RWPE1 (cell line): ENCODE results near the gene DGKI.

ENCODE experiments used
- CTCF ChIA-PET: fragments of 350-600 bp; sonication (Branson Sonifier 250); formaldehyde crosslinking; extraction: SDS; loops from one replicate; lab custom pipeline; 2021; lab: Yijun Ruan, JAX
- POLR2A ChIA-PET: fragments of 400-600 bp; formaldehyde crosslinking; extraction: SDS; loops from one replicate; lab custom pipeline; 2020; ENCODE audit warnings: antibody characterized with exemption; ENCODE audit not compliant: low non-redundant PET; lab: Yijun Ruan, JAX
- DNase-seq: peaks from one replicate; pipeline ENCODE4 v3.0.0; 2012; ENCODE audit warnings: low spot score
- H3K27ac ChIP-seq: fragments of 450-650 bp; 2 replicates; pipeline ENCODE4 v1.5.1; 2017
- CTCF ChIP-seq: fragments of 450-650 bp; conservative IDR thresholded peaks from 2 replicates; pipeline ENCODE4 v1.5.1; 2017; ENCODE audit warnings: low read depth, mild to moderate bottlenecking

DGKI gene

GRCh38 chr7:137408126-137408525 lies 438.6 kb downstream of the DGKI start:
- DNase-seq, result no peak
- POLR2A ChIA-PET, result no interaction called here
- CTCF ChIA-PET, result no interaction called here
- TF ChIP-seq CTCF, result no peak
- H3K27ac ChIP-seq, result no peak overlapping the region

DNA sequence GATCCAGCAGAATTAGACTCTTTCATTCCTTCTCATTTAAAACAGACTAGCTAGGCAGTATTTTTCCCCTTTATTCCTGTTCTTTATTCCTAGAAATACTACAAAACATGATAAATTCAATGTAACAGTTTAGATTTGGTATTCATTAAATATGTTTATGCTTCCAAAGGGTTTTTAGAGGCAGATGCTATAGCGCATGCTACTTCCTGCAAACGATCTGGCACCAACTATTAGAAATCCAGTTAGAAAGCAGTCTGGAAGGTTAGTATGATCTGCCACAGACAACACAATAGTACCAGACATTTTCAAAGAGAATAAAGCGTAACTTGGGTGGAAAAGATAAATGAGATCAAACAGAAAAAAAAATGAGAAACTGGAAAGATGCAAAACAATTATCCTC lies 439.7 kb downstream of the DGKI start:
- CTCF ChIA-PET, result no interaction called here
- no peak overlapping the region for H3K27ac ChIP-seq
- TF ChIP-seq CTCF, result no peak
- no peak for DNase-seq
- POLR2A ChIA-PET, result no interaction called here

DNA sequence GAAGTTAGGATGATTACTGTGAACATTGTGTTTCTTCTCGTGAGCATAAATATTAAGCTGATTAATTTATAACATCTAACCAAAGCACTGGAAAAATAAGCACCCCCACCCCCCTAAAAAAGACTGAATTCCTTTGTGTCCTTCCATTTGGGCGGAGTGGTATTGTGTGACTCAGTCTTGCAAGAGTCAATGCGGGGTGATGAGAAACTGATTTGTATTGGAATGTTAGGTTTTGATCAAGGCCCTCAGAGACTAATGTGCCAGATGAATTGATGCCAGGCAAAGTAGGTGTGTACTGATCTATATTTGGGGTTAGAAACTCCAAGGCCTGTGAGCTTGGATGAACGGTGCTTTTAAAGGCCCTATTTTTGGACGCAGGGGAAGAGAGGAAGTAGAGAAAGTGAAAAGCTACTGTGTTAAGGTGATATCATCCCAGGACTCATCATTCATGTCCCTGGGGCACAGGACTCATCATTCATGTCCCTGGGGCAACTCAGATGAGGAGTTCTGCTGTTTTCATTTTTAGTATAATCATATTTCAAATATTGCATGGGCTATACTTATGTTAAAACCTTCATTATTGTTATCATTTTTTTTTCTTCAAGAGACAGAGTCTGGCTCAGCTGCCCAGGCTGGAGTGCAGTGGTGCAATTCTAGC lies 442.0 kb downstream of the DGKI start:
- ChIA-PET CTCF (no interaction called here), POLR2A (no interaction called here)
- H3K27ac ChIP-seq, result no peak overlapping the region
- no peak for TF ChIP-seq CTCF
- no peak for DNase-seq

- no peak overlapping the region for H3K27ac ChIP-seq
- TF ChIP-seq CTCF, result no peak
- ChIA-PET POLR2A (no interaction called here), CTCF (no interaction called here)
- no peak for DNase-seq
These were observed 443.4 kb downstream of the DGKI start for GRCh38 chr7:137403353-137403695.

GRCh38 chr7:137402536-137403352 lies 444.0 kb downstream of the DGKI start:
- POLR2A ChIA-PET, result no interaction called here
- CTCF ChIA-PET, result no interaction called here
- no peak overlapping the region for H3K27ac ChIP-seq
- no peak for TF ChIP-seq CTCF
- DNase-seq, result no peak

GRCh38 chr7:137399827-137400823 lies 446.6 kb downstream of the DGKI start:
- ChIA-PET CTCF (no interaction called here), POLR2A (no interaction called here)
- no peak for TF ChIP-seq CTCF
- DNase-seq, result no peak
- no peak overlapping the region for H3K27ac ChIP-seq
